Measurements from ENCODE around the gene GOLGB1. TPM values are rescaled to one million over a fixed set of nuclear protein-coding genes. Genes with fewer than 3 reads are reported as not detected.

GOLGB1 gene
- total RNA-seq, 1 experiment from 2014 or later: 31.3 TPM

DNA sequence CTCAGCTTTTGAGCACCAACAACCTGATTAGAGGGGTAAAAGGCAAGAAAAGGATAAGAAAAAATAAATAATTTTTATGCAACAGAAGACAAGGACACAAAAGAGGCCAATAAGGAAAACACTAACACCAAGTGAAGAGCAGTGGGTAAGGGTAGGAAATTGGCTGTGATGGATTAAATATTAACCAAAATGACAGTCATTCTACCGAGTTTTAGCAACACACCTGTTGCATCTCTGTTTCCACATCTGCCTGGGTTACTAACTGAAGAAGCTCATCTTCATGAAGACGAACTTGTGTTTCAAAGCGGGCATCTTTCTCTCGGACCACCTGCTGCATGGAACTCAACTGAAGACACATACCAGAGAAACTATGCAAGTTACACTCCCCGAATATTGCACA, 30.1 kb downstream of the GOLGB1 start:
- Histone ChIP-seq H3K36me3 (ENCODE audit: control insufficient read depth in 1 of 2, insufficient read depth in 2 of 2, low read length in 2 of 2) (peaks cover 13 to 18% of the 10 kb centered on the region in 2 experiments; a peak in 3 of 4 replicates), H3K27ac (ENCODE audit: low read depth, low read length) (no peak overlapping the region), H2AFZ (ENCODE audit: low read depth, low read length, poor library complexity, severe bottlenecking) (no peak overlapping the region), H3K27me3 (ENCODE audit: insufficient read depth, low read length) (no peaks in the 10 kb centered on the region), H3K4me2 (ENCODE audit: low read length) (no peak overlapping the region), H3K4me3 (replicated peaks in 1 of 2; ENCODE audit: low read depth in 1 of 2, low read length in 2 of 2) (no peak overlapping the region), H3K9ac (ENCODE audit: low read length) (no peak overlapping the region), H3K9me3 (ENCODE audit: control insufficient read depth in 1 of 2, insufficient read depth in 1 of 2, low read depth in 1 of 2, low read length in 2 of 2) (no peaks in the 10 kb centered on the region), H3K9me2 (ENCODE audit: insufficient read depth) (no peaks in the 10 kb centered on the region), H4K20me1 (ENCODE audit: insufficient read depth) (0 out of 2 replicates have a peak, but pooled peaks cover 4% of the 10 kb centered on the region), H3K4me1 (ENCODE audit: control insufficient read depth in 1 of 2, insufficient read depth in 2 of 2, low read length in 2 of 2) (no peaks in the 10 kb centered on the region), H3K79me2 (ENCODE audit: insufficient read depth, low read length) (no peaks in the 10 kb centered on the region)
- ChIA-PET RAD21 (ENCODE audit: low non-redundant PET in 1 of 2, low total read pairs in 2 of 2, uncharacterized antibody in 2 of 2, unreplicated experiment in 2 of 2) (no interaction called here), CTCF (no interaction called here), POLR2A (no interaction called here)
- ATAC-seq (no peak), DNase-seq (ENCODE audit: low read depth, low spot score) (no peak)
- intact Hi-C loops (cut with micrococcal nuclease): no loop called here
- no TSS peak for BruUV-seq (replicated peaks)
- no peak for TF ChIP-seq SP1 (IDR thresholded peaks at IDR 0.05; ENCODE audit: low read depth)
- TF ChIP-seq EZH2phosphoT487 (IDR thresholded peaks at IDR 0.05; ENCODE audit: borderline replicate concordance): no peak
- TF ChIP-seq RAD21 (IDR thresholded peaks at IDR 0.05; ENCODE audit: low read depth): no peak
- no peak for TF ChIP-seq ZFX (IDR thresholded peaks at IDR 0.05)
- no peak for TF ChIP-seq EZH2 (IDR thresholded peaks at IDR 0.05)
- no peak for TF ChIP-seq POLR2A (IDR thresholded peaks at IDR 0.05; ENCODE audit: borderline replicate concordance, extremely low read depth, insufficient read depth, insufficient read length)
- no peak for TF ChIP-seq EGR1 (IDR thresholded peaks at IDR 0.05; ENCODE audit: low read depth)
- TF ChIP-seq, protein P1, sequence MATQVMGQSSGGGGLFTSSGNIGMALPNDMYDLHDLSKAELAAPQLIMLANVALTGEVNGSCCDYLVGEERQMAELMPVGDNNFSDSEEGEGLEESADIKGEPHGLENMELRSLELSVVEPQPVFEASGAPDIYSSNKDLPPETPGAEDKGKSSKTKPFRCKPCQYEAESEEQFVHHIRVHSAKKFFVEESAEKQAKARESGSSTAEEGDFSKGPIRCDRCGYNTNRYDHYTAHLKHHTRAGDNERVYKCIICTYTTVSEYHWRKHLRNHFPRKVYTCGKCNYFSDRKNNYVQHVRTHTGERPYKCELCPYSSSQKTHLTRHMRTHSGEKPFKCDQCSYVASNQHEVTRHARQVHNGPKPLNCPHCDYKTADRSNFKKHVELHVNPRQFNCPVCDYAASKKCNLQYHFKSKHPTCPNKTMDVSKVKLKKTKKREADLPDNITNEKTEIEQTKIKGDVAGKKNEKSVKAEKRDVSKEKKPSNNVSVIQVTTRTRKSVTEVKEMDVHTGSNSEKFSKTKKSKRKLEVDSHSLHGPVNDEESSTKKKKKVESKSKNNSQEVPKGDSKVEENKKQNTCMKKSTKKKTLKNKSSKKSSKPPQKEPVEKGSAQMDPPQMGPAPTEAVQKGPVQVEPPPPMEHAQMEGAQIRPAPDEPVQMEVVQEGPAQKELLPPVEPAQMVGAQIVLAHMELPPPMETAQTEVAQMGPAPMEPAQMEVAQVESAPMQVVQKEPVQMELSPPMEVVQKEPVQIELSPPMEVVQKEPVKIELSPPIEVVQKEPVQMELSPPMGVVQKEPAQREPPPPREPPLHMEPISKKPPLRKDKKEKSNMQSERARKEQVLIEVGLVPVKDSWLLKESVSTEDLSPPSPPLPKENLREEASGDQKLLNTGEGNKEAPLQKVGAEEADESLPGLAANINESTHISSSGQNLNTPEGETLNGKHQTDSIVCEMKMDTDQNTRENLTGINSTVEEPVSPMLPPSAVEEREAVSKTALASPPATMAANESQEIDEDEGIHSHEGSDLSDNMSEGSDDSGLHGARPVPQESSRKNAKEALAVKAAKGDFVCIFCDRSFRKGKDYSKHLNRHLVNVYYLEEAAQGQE (IDR thresholded peaks at IDR 0.05; ENCODE audit: low read depth): no peak
- no peak for TF ChIP-seq SRF (IDR thresholded peaks at IDR 0.05; ENCODE audit: low read depth)
- TF ChIP-seq FOSL1 (IDR thresholded peaks at IDR 0.05; ENCODE audit: low read depth): no peak
